PC-3 (cell line): Measurements from ENCODE around the gene TMEM129.

ENCODE experiments used
- CTCF ChIP-seq: fragments of 300-600 bp; sonication (generic); conservative IDR thresholded peaks from 2 replicates; pipeline ENCODE4 v1.5.1; 2017; ENCODE audit warnings: antibody characterized with exemption, low read depth, mild to moderate bottlenecking, low read length
- EZH2 ChIP-seq: fragments of 300-600 bp; sonication (generic); IDR thresholded peaks from one replicate; pipeline ENCODE4 v1.6.1; 2017; ENCODE audit warnings: antibody characterized with exemption, mild to moderate bottlenecking, low read length; ENCODE audit not compliant: unreplicated experiment
- EZH2phosphoT487 ChIP-seq: fragments of 300-600 bp; sonication (generic); IDR thresholded peaks from 2 replicates; pipeline ENCODE4 v1.6.1; 2018; ENCODE audit warnings: mild to moderate bottlenecking, antibody characterized with exemption, low read length, borderline replicate concordance

GRCh38 chr4:1716065-1716945 is 4.8 kb downstream of the TMEM129 start:
- TF ChIP-seq EZH2, result no peak
- no peak for TF ChIP-seq CTCF
- no peak for TF ChIP-seq EZH2phosphoT487
